Stimulated activated CD4-positive, alpha-beta T cell treated with anti-CD3 and anti-CD28 coated beads, Interleukin-12 subunit alpha, Interleukin-12 subunit beta, amount 100 ng/mL, for 24 hours (primary cell): ENCODE measurements around the gene RBM19.

Source experiments
- DNase-seq, 2 experiments: peaks; one replicate each; pipeline ENCODE4 v3.0.0-alpha.2; 2020; ENCODE audit warnings: low read depth in 2 of 2

Gene RBM19

DNA sequence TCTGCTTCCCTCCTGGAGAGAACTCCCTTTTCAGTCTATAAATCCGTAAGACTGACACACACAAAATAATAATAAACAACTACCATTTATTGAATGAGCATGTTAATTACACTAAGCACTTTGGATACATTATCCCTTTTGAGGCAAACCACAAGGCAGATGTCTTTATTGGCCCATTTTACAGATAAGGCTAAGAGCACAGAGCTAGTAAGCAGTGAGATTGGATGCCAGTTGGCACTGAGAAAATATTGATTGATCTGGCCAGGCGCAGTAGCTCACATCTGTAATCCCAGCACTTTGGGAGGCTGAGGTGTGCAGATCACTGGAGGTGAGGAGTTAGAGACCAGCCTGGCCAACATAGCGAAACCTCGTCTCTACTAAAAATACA is 21.9 kb upstream of the RBM19 start:
- DNase-seq, result no peak

DNA sequence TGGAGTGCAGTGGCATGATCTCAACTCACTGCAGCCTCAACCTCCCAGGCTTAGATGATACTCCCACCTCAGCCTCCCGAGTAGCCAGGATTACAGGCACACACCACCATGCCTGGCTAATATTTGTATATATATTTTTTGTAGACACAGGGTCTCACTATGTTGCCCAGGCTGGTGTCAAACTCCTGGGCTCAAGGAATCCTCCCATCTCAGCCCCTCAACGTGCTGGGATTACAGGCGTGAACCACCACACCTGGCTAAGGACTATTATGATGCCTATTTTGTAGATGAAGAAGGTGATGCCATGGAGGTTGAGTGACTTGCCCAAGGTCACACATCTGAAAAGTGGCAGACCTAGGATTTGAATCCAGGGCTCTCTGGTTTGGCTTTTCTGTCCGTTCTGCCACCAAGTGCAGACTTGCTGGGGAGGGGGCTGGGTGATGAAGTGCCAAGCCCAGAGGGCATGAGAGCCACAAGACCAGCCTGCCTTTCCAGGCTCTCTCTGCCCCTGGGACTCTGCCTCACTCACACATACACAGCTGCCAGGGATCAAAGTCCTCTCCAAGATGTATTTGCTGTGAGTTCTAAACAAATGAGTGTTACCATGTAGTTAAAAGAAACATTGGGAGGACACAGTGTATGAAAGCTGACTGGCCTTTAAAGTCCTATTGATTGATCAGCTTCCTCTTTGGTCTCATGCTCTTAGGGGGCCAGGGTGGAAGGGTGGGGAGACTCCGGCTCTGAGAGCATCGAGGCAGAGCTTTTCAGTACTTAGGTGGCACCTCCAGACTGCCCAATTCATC is 21.3 kb upstream of the RBM19 start:
- DNase-seq, result no peak

DNA sequence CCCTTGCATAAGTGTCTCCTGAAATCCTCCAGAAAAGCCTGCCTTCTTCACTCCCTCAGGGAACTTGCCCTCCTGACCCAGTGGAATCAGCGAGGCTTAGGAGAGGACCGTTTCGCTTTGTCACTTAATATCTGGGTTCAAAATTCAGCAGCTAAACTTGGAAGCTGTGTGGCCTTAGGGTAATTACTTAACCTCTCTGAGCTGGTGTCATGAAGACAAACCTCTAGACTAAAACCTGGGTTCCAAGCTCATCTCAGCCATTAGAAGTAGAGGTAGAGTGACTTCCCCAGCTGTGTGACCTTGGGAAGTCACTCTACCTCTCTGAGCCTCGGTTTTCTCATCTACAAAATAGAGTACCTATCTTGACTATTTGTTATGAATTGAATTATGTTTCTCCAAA is 18.3 kb upstream of the RBM19 start:
- no peak for DNase-seq

GRCh38 chr12:113983777-113984448 is 17.8 kb upstream of the RBM19 start:
- no peak for DNase-seq

DNA sequence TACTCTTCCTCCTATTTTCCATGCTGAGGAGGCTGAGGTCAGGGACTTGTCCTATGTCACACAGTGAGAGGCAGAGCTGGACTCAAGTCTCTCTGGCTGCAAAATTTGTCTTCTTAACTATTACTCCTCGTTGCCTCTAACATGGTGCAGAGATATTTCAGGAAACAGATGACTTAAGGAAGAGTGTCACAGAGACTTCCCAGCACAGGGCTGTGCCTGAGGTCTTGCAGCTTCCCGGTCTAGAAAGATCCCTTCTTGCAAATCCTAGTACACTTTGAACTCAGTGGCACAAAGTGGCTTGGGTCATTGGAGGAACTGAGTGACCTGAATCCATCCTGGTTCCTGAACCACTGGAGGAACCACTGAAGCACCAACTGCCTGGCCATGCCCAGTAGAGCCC is 17.1 kb upstream of the RBM19 start:
- DNase-seq, result no peak

DNA sequence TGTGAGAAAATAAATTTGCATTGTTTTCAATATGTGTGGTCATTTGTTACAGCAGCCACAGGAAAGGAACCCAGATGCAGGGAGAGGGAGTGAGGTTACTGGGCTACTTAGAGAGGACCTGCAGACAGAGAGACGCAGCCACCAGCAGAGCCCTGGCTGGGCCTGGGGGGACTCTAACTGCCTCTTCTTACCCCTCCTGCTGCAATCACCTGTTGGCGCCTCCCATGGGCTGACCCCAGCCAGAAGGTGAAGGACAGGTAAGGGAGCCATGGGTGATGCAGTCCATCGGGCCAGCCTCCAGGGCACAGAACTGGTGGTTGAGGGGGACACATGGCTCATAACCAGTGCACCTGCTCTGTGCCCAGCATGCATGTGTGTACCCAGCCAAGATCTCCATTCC is 15.8 kb upstream of the RBM19 start:
- DNase-seq, result no peak

GRCh38 chr12:113980537-113981337 is 14.6 kb upstream of the RBM19 start:
- DNase-seq, result no peak

- no peak for DNase-seq
Measured at GRCh38 chr12:113980054-113980453, 13.9 kb upstream of the RBM19 start.

DNA sequence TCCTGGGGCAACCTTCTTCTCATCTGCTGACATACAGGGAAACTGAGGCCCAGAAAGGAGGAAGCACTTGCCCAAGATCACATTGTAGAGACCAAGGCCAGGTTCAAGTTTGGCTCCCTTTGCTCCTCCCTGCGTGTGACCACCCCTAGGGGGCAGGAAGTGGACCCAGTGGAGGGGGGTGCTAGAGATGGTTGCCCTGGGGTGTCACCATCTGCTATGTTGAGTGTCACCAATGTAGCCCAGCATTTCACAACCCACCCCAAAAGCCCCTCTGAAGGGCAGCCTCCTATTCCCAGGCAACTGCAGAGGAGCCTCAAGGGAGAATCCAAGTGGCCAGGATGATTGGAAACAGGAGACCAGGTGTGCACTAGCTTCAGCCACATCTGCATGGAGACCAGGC is 12.0 kb upstream of the RBM19 start:
- no peak for DNase-seq

GRCh38 chr12:113974006-113974405 is 7.9 kb upstream of the RBM19 start:
- no peak for DNase-seq

GRCh38 chr12:113973109-113973904 is 7.2 kb upstream of the RBM19 start:
- no peak for DNase-seq

DNA sequence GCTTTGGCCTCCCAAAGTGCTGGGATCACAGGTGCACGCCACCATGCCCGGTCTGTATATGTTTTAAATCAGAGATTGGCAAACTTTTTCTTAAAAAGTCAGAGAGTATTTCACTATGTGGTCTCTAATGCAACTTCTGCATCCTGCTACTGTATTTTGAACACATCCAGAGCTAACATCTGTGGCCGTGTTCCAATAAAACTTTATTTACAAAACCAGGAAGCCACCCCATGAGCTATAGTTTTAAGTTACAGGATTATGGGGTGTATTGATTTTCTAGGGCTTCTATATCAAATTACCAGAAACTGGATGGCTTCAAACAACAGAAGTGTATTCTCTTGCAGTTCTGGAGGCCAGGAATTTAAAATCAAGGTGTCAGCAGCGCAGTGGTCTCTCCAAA is 5.3 kb upstream of the RBM19 start:
- DNase-seq, result no peak

DNA sequence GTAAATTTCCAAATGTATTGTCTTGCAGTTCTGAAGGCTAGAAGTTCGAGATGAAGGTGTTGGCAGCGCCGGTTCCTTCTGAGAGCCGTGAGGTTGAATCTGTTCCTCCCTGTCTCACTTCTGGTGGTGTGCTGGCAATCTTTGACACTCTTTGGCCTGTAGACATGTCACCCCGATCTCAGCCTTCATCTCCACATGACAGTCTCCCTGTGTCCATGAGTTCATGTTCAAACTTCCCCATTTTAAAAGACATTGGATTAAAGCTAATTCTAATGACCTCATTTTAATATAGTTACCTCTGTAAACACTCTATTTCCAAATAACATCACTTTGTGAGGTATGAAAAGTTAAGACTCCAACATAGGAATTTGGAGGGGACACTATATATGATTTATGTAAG is 4.1 kb upstream of the RBM19 start:
- no peak for DNase-seq

- DNase-seq, result no peak
Measured at GRCh38 chr12:113967368-113967767, 1.2 kb upstream of the RBM19 start.

DNA sequence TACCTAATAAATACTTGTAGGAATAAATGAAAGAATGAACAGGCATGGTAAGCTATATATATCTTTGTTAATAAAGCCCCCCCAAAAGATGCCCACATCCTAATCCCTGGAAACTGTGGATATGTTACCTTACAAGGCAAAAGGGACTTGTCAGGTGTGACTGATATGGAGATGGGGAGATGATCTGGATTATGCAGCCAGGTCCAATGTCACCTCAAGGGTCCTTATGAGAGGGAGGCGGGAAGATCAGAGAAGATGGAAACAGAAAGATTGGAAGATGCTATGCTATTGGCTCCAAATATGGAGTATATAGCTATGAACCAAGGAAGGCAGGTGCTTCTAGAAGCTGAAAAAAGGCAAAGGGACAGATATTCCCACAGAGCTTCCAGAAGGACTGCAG is 3.4 kb downstream of the RBM19 start:
- no peak for DNase-seq

GRCh38 chr12:113961921-113962710 is 4.0 kb downstream of the RBM19 start:
- peak; percentile 14 to 33 for DNase-seq

- no peak for DNase-seq
Measured at GRCh38 chr12:113960030-113960429, 6.1 kb downstream of the RBM19 start.

DNA sequence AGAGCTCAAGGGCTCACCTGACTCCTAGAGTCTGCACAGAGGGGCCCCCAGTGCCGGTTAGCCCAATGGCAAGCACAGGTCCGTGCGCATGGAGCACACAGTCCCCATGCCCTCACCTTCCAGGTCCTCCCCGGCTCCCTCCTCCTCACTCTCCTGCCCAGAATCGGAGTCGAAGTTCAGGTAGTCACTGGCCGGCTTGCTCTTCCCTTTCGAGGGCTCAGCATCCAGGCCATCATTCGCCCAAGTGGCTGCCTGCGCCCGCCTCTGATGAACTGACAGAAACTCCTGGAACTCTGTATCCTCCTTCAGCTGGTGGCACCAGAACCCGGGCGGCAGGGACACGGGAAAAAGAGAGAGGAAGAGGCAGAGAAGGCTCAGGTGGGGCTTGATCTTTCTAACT is 7.0 kb downstream of the RBM19 start:
- no peak for DNase-seq

GRCh38 chr12:113958108-113958507 is 8.0 kb downstream of the RBM19 start:
- no peak for DNase-seq

GRCh38 chr12:113957627-113958026 is 8.5 kb downstream of the RBM19 start:
- no peak for DNase-seq
